HG03432 (cell line): ENCODE measurements around the gene WNT5A.

Experiments used
- ATAC-seq: cut with Tn5 transposase; IDR thresholded peaks from one replicate; pipeline ENCODE4 v1.9.1; 2021; ENCODE audit warnings: mild to moderate bottlenecking, moderate library complexity; ENCODE audit not compliant: unreplicated experiment

Gene WNT5A

DNA sequence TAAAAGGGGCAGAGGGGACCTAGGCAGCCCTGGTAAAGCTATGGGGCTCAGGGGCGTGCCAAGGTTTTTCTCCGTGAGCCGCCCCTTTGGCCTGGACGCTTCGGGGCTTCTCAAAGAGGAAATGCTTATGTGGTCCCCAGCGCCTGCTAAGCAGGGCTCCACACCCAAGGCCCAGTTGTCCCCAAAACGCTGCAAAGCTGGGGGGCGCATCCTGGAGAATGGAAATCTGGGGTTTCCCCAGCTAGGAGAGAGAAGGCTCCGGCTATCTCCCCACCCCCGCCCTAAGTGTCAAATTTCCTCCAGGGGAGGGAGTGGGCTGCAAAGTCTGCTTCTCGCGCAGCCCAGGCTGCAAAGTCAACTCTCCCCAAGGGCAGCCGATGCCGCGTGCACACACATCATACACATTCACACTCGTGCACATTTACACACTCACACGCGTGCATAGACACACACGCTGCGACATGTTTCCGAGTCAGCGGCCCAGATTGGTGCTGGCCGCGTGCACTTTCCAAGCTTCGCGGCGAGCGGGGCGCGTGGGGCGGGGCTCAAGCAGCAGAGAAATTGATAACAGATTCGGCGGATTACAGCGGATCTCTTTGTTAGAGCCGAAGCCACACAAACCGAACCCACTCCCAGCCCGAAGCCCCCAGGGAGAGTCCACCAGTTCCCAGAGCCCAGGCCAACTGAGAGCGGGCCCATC, 4.5 kb downstream of the WNT5A start:
- ATAC-seq, result no peak

DNA sequence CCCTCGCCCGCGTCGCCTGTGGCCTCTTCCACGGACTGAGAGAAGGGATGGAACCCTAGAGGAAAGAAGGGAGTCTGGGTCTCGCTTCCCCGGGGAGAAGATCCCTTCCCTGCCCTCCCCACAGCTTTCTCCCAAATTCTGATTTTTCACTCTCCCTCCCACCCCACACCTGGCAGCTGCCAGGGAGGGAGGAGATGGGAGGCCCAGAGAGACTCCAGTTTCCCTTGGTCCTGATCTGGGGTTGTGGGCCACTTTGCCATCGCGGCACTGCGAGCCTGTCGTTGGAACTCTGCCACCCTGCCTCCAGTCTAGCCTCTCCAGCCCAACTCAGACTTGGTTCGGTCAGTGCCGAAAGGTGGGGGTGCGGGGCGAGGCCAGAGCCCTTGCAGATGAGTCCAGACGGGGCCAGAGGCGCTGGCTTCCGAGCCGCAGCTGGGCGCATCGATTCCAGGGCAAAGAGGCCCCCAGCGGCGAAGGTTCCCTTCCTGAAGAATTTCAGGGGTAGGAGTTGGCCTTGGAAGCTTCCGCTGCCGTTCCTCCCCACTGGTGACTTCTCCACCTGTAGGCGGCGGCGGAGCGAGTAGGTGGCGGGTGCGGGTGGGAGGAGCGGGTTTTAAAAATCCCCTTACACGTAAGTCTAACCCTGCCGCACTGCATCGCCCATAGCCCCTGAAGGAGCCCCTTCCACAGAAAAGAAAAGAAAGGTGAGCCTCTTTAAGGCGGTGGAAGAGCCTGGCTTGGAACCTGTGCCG, 5.2 kb downstream of the WNT5A start:
- ATAC-seq, result no peak

DNA sequence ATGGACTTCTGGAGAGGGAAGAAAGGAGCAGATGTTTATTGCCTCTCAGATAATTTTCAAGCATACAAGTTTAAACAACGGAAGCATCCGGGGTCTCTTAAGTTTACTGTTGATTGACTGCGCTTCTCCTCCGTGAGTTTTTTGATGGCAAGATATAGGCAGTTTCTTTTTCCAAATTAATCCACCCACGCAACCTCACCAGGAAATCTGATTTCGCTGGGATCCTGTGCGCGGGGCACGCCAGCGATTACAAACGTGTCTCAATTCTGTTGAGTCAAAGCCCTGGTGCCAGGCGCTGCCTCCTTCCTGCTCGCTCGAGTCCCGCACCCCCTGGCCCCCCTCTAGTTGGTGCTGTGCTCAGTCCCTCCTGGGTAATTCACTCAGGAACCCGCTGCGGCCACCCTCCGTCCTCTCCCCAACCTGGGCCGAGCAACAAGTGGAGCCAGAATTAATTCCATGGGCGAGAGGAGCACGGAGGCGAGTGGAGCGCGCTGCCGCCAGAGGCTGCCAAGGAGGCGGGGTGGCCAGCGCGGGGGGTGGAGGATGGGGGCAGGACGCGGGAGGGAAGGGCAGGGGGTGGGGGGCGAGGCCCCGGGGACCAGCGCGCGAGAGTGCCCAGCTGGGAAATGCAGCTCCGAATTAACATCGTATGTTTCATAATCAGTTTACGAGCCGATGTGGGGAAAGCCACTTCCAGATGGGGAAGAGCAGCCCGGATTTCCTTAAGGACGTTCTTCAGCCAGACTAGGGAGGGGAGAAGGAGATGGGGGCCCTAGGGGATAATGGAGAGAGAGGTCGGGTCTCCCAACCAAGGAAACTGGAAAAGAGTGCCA, 6.0 kb downstream of the WNT5A start:
- ATAC-seq, result no peak

DNA sequence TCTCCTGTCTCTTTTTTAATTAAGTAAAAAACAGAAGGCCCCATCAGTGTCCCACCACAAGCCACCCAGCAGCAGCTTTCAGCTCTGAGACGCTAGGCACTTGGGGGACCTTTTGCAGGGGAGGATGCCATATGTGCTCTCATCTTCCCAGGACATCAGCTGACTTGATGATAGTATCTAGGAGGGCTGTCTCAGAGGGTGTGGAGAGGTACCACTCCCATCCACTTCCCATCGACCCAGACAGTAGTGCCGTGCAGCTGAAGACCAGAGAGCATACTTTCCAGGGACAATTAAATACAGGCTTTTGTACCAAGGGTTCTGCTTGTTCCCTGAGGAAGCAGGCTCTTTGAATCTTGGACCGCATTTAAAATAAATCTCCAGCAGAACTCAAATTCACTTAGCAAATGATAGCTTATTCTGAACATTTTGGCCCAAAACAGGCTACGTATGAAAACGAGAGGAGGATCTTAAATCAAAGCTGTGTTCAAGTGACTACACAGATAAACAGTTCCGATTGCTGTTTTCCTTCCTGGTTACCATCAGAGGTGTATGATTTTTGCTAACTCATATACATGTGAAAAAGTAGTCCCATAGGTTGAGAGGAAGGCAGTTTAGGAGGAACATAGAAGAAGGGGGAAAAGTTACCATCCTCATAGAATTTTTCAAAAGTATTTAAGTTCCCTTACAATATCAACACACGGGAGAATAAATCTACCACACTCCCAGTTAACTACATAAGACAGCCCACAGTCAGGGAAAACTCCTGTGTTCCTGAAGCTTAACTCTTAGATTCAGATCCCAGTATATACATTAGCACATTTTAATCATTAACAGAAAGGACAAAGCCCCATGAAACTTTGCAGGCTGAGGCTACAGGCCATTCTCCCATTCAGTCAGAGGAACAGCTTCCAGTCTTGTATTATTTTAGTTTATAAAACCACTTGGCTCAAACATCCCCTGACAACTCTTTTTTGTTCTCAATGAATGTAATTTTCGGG, 9.5 kb downstream of the WNT5A start:
- no peak for ATAC-seq

DNA sequence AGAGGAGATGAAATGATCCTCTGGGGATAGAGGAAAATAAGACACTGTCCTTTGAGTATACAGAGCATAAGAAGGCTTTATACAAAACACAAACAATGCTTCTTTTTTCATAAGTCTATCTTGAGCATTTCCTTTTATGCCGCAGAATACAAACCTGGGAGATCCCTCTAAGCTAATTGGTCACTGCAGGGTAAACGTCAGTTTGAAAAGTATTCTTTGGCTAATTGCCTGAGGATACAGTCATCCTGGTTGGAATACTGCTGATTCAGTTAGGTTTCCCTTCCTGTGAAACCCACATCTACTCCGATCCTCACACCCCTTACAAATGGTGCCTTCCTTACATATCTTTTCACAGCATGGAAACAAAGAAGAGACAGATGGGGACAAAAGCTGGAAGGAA, 10.6 kb downstream of the WNT5A start:
- ATAC-seq, result no peak

DNA sequence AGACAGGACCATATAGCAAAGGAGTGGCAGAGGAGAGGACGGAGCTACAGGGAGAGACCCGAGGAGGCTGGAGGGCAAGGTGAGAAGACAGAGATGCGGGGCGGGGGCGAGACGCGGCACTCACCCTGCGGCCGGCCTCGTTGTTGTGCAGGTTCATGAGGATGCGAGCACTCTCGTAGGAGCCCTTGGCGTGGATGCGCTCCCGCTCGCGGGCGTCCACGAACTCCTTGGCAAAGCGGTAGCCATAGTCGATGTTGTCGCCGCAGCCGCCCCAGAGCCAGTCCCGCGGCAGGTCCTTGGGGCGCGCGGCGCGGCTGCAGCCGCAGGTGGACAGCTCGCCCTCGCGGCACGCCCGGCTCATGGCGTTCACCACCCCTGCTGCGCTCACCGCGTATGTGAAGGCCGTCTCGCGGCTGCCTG, 12.9 kb downstream of the WNT5A start:
- ATAC-seq, result no peak

DNA sequence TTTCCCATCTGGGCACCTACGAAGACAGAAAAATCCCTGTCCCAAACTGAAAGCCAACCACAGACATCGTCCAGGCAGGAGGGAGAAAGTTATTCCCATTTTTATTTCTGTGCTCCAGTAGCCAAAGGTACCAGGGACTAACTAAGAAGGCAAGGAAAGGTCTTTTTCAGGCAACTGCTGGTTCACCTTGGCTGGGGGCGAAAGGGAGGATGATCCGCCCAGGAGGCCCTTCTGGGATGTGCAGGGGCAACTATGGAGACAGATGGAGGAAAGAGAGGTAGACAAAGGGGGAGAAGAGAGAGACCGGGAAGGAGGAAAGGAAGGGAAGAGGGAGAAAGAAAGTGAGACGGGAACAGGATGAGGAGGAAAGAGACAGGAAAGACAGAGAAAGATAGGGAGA, 13.3 kb downstream of the WNT5A start:
- ATAC-seq, result no peak

DNA sequence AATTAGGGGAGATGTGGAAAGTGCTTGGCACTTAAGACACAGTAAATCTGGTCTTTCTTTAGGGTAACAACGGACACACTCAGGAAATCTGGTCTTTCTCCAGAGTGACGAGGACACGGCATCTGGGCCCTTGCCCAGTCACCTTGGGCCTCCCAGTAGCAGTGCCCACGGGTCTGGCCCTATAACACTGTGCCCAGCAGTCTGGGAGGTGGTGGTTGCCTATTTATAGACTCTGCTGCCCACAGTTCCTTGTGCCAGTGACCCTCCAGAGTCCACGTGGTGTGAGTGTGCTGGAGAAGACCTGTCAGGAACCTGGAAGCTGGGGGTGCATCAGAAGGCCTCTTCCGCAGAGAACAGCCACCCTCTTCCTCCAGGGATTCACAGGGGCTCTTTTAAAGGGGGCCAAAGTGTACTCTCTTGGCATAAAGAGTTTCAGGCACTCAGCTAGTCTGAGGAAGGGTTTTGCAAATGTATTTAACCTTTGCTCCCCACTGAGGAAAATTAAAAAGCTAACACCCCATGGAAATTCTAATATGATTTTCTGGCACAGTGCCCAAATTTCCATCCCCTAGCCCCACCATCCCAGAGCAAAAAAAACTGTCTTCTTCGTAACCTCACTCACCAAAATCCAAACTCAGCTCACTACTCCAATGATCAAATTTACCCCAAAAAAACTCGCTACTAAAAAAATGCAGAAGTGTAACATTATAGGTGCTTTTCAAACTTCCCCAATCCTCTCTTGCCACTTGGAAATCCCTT, 15.4 kb downstream of the WNT5A start:
- ATAC-seq, result no peak

DNA sequence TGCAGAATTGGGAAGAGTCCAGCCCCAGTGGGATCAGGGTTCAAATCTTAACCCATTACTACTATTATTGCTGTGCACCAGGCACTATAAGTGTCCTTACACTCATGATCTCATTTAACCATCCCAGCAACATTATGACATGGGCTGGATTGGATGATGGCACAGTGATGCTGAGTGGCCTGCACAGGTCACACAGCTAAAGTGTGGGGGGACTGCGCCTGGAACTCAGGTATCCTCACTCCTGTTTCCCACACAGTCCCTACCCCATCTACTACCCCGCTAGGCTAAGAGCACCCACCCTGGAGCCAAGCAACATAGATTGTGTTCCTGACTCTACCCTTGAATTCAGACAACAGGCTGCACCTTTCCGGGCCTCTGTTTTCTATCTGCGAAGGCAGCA, 16.0 kb downstream of the WNT5A start:
- ATAC-seq, result no peak

DNA sequence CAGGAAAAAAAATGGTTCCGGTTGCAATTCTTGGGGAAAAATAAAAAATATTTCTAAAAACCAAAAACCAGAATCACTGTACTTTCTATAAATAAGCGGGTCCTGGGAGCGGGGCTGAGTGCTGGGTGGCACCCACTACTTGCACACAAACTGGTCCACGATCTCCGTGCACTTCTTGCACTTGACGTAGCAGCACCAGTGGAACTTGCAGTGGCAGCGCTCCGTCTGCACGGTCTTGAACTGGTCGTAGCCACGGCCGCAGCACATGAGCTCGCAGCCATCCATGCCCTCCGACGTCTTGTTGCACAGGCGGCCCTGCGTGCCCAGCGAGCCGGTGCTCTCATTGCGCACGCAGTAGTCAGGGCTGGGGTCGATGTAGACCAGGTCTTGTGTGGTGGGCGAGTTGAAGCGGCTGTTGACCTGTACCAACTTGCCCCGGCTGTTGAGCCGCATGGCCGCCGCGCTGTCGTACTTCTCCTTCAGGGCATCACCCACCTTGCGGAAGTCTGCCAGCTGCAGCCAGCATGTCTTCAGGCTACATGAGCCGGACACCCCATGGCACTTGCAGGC, 17.1 kb downstream of the WNT5A start:
- no peak for ATAC-seq

DNA sequence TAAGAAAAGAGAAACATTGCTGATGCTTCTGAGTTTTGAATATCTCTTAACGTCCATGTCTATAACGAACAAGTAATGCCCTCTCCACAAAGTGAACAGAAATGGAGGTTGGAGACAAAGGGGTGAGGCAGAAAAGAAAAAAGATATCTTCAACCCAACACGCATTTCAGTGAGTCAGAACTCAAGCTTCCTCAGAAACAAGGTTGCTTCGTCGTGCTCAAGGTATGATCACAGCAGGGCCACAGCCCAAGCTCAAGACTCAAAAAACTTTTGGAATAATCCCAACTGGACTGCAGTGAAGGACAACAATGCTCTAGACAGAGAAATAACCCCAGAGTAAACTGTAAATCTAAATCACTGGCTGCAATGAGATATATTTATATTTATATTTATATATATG, 18.9 kb downstream of the WNT5A start:
- no peak for ATAC-seq

DNA sequence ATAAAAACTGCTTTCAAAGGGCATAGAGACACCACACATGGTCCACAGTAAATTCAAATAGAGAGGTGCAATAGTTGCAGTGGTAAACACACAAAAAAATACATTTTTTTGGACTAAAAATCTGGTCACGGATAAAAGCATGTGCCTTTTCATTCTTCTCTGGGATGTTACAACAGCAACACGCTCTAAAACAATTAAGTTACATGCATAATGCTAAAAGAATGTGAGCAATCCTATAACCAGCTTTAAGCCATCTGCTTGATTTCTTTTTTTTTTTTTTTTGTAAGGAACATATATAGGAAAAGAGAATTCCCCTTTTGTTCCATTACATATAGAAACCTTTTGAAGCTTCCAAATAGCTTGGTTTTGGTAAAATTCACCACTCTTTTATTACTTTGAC, 20.0 kb downstream of the WNT5A start:
- ATAC-seq, result no peak

DNA sequence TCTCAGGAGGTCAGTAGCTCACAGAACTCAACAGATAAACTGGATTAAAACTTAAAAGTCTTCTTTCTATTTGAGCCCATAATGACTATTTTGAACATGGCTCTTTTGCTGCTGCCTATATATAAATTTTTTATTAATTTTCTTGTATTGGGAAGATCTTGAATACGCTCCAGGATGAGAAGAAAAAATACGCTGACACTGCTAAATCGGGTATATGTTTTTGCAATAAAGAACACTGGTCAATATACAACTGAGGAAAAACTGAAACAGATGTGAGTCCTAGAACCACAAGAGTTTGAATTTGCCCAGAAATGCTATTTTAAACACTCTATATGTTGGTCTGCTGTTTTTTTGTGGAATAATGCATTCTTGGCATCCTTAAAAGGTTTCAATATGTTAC, 20.6 kb downstream of the WNT5A start:
- ATAC-seq, result no peak

DNA sequence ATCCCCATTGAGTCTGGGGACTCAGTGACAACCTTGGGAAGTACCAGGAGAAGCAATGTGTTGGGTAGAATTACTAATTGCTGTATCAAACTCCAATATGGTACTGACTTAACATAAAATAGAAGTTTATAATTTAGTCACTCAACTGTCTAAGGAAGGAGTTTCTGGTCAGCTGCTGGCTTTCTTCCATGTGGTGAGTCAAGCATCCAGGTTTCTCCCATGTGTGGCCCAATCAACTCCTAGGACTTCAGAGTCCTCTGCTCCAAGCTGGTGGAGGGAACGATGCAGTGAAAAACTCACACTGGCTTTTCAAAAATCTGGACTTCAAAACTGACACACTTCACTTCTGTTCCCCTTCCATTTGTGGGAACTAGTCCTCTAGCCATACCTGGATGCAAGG, 25.2 kb downstream of the WNT5A start:
- ATAC-seq, result no peak

DNA sequence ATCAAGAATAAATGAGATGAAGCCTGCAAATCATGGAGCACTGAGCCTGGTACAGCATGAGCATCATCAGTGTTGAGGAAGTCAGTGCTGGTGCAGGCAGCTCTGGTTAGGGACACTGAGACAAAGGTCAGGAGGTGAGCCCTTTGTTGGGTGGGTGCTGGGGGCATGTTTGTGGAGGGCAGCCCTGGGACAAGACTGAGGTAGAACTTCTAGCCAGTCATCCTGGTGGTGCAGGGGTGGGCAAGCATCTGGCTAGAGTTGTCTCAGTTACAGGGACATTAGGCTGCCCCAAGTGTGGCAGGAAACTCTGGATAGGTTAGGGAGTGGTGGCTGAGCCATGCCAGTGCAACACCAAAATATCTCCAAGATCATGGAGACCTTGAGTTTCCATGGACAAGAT, 27.3 kb downstream of the WNT5A start:
- ATAC-seq, result no peak

DNA sequence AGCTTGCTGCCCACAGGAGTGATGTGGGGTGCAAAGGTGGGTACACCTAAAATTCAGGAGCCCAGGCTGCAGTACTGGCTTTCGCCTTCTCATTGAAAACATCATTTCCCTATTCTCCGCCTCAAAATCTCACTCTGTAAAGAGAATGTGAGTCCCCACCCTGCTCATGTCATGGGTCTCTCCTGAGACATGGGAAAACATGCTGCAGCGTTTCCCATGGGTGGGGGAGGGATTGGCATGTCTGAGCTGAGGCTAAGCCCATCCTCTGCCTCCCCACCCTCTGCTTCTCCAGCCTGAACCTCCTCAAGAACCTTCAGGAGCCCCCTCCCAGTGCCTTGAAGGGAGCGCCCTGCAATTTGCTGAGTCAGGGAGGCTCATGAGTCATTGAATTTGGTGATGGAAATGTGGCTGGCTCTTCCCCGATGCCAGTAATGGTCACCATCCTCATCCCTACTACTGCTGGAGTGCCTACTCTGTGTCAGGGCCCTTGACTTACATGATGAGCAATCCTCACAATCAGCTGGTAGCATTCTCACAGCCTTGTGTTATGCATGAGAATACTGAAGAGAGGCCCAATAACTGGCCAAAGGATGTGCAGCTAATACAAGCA, 28.8 kb downstream of the WNT5A start:
- ATAC-seq, result no peak

DNA sequence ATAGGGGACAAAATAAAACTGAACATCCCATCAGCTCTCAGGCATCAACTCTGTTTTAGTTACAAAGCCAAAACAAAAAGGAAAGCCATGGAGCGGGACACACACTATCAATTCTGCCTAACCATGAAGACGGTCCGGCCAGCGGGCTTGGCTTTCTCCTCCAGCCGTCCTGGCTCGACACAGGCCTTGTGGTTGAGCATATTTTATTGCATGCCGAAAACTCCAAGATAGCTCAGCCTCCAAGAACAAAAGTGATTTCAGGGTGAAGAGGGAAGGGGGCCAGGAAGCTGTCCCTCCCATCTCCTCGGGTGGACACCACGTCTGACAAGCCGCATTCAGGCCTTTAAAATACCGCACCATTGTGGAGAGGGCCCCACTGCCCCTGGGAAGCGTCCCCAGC, 31.2 kb downstream of the WNT5A start:
- ATAC-seq, result no peak

DNA sequence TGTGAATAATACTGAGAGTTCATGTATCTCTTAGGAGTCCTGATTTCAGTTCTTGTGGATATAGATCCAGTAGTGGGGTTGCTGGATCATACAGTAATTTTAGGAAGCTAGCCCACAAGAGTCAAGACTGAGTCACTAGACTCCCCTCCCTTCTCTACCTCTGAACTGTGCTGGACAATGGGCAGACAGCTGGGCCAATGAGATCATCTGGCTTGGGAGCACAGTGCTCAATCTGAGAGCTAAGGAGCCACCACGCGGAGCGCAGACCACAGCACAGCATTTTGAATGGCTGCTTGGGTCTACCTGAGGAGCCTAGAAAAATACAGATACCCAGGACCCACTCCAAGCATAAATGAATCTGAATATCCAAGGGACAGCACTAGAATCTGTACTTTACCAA, 32.5 kb downstream of the WNT5A start:
- ATAC-seq, result no peak

DNA sequence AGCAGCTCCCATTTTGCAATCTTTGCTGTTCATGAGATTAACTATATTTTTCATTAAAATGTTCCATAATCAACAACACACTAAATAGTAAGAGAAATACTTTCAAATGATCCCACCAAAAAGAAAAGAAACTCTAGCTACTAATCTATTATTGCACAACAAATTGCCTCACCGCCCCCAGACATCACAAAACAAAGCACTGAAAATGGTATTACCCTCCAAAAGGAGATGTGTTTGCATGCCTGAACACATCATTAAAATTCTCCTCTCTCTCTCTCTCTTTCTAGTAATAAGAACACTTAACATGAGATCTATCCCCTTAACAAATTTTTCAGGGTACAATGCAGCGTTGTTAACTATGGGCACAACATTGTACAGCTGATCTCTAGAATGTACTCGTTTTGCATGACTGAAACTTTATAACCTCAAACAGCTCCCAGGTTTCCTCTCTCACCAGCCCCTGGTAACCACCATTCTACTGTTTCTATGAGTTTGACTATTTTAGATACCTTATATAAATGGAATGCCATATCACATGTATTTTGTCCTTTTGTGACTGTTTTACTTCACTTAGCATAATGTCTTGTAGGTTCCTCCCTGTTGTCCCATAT, 33.1 kb downstream of the WNT5A start:
- no peak for ATAC-seq
